GM12878 (cell line): ENCODE data around the gene ANAPC4.
"Not testable (repeated sequence)": the region's sequence is repeated elsewhere in the genome, so short reads cannot be mapped to it uniquely, and the experiment has no call there.

ENCODE experiments used
- CTCF ChIP-seq, 3 experiments: IDR thresholded peaks in 2 of 3; conservative IDR thresholded peaks in 1 of 3; 2 replicates each; pipeline ENCODE4 v1.5.1; 2011; ENCODE audit warnings: low read depth in 3 of 3, low read length in 3 of 3, mild to moderate bottlenecking in 3 of 3, control low read depth in 2 of 3, moderate library complexity in 2 of 3, inconsistent platforms in 1 of 3, mixed read lengths in 1 of 3; ENCODE audit not compliant: control insufficient read depth in 2 of 3, insufficient read depth in 1 of 3; ENCODE audit errors: extremely low read depth in 1 of 3
- MYC ChIP-seq: IDR thresholded peaks from 2 replicates; pipeline ENCODE4 v1.6.1; 2011; ENCODE audit warnings: mild to moderate bottlenecking, low read length, moderate library complexity, inconsistent platforms; ENCODE audit not compliant: insufficient read depth, insufficient replicate concordance, insufficient read length, severe bottlenecking
- POLR2AphosphoS5 ChIP-seq: IDR thresholded peaks from 2 replicates; pipeline ENCODE4 v1.6.1; 2011; ENCODE audit warnings: mild to moderate bottlenecking, low read length, inconsistent platforms
- RELA ChIP-seq: fragments of 450-650 bp; IDR thresholded peaks from 2 replicates; pipeline ENCODE4 v1.8.0; 2014; ENCODE audit warnings: borderline replicate concordance; ENCODE audit not compliant: partially characterized antibody
- STAT3 ChIP-seq: IDR thresholded peaks from 2 replicates; pipeline ENCODE4 v1.6.1; 2011; ENCODE audit warnings: low read depth, low read length, improper control_type of control experiment
- TCF12 ChIP-seq: IDR thresholded peaks from 2 replicates; pipeline ENCODE4 v1.6.1; 2011; ENCODE audit warnings: low read depth, mild to moderate bottlenecking, low read length

DNA sequence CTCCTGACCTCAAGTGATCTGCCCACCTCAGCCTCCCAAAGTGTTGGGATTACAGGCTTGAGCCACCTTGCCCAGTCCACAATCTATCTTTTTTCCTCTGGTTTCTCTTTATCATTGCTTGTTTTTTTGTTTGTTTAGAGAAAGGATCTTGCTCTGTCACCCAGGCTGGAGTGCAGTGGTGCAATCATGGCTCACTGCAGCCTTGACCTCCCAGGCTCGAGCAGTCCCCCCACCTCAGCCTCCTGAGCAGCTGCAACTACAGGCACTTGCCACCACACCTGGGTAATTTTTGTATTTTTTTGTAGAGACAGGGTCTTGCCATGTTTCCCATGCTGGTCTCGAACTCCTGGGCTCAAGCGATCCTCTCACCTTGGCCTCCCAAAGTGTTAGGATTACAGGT is 48.6 kb upstream of the ANAPC4 start:
- not testable (repeated sequence) for TF ChIP-seq TCF12; CTCF (IDR thresholded peaks at IDR 0.05 in 2 of 3, conservative IDR thresholded peaks at IDR 0.05 in 1 of 3; ENCODE audit: control insufficient read depth in 2 of 3, extremely low read depth in 1 of 3, insufficient read depth in 1 of 3, low read depth in 3 of 3, low read length in 3 of 3); STAT3; RELA; MYC; POLR2AphosphoS5
